Rectal smooth muscle tissue (tissue), 1 donor: ENCODE results near the gene STARD10.

ENCODE experiments used
- H3K27ac ChIP-seq: one replicate; pipeline ENCODE4 v1.7.0; 2013; ENCODE audit warnings: low read depth, low read length, inconsistent platforms
- H3K27me3 ChIP-seq: one replicate; pipeline ENCODE4 v1.7.0; 2013; ENCODE audit warnings: low read length; ENCODE audit not compliant: control insufficient read depth, insufficient read depth
- H3K36me3 ChIP-seq: one replicate; pipeline ENCODE4 v1.7.0; 2013; ENCODE audit warnings: low read length; ENCODE audit not compliant: control insufficient read depth, insufficient read depth
- H3K4me1 ChIP-seq: one replicate; pipeline ENCODE4 v1.7.0; 2013; ENCODE audit warnings: low read length; ENCODE audit not compliant: control insufficient read depth, insufficient read depth
- H3K4me3 ChIP-seq: one replicate; pipeline ENCODE4 v1.7.0; 2013; ENCODE audit warnings: low read length
- H3K9ac ChIP-seq: one replicate; pipeline ENCODE4 v1.7.0; 2013; ENCODE audit warnings: low read length

Gene STARD10

GRCh38 chr11:72725724-72726028 lies 68.2 kb downstream of the STARD10 start:
- Histone ChIP-seq H3K9ac (no peak overlapping the region), H3K4me3 (no peak overlapping the region), H3K27ac (no peak overlapping the region), H3K4me1 (peaks cover 13% of the 10 kb centered on the region), H3K27me3 (no peaks in the 10 kb centered on the region), H3K36me3 (no peaks in the 10 kb centered on the region)

- peaks cover 18% of the 10 kb centered on the region for H3K4me1 ChIP-seq
- no peak overlapping the region for H3K4me3 ChIP-seq
- H3K36me3 ChIP-seq = no peaks in the 10 kb centered on the region
- no peak overlapping the region for H3K9ac ChIP-seq
- no peaks in the 10 kb centered on the region for H3K27me3 ChIP-seq
- H3K27ac ChIP-seq = no peak overlapping the region
Observed at GRCh38 chr11:72724851-72725723, 68.8 kb downstream of the STARD10 start.

GRCh38 chr11:72724021-72724551 lies 69.8 kb downstream of the STARD10 start:
- no peak overlapping the region for H3K4me3 ChIP-seq
- H3K27me3 ChIP-seq = no peaks in the 10 kb centered on the region
- H3K9ac ChIP-seq = no peak overlapping the region
- H3K4me1 ChIP-seq = peaks cover 25% of the 10 kb centered on the region
- no peak overlapping the region for H3K27ac ChIP-seq
- H3K36me3 ChIP-seq = no peaks in the 10 kb centered on the region

GRCh38 chr11:72723508-72723907 lies 70.3 kb downstream of the STARD10 start:
- Histone ChIP-seq H3K27me3 (no peaks in the 10 kb centered on the region), H3K9ac (no peak overlapping the region), H3K4me1 (peaks cover 25% of the 10 kb centered on the region)

GRCh38 chr11:72722050-72722748 lies 71.6 kb downstream of the STARD10 start:
- peak overlapping the region; percentile 92 for H3K4me3 ChIP-seq
- peak overlapping the region; percentile 88 for H3K27ac ChIP-seq
- peaks cover 25% of the 10 kb centered on the region for H3K4me1 ChIP-seq
- H3K36me3 ChIP-seq = peaks cover 2% of the 10 kb centered on the region
- H3K27me3 ChIP-seq = no peaks in the 10 kb centered on the region
- peak overlapping the region; percentile 66 for H3K9ac ChIP-seq

More at GRCh38 chr11:72723508-72723907, 70.3 kb downstream of the STARD10 start:
- H3K4me3 ChIP-seq = no peak overlapping the region
- H3K27ac ChIP-seq = no peak overlapping the region
- no peaks in the 10 kb centered on the region for H3K36me3 ChIP-seq

- Histone ChIP-seq H3K4me1 (peaks cover 27% of the 10 kb centered on the region), H3K27ac (peak overlapping the region; percentile 88), H3K27me3 (no peaks in the 10 kb centered on the region), H3K4me3 (peak overlapping the region; percentile 92), H3K9ac (peak overlapping the region; percentile 66), H3K36me3 (peaks cover 2% of the 10 kb centered on the region)
Observed at GRCh38 chr11:72721689-72722049, 72.2 kb downstream of the STARD10 start.

- Histone ChIP-seq H3K4me3 (peak overlapping the region; percentile 92), H3K9ac (peak overlapping the region; percentile 66), H3K4me1 (peaks cover 29% of the 10 kb centered on the region), H3K27me3 (no peaks in the 10 kb centered on the region), H3K36me3 (peaks cover 2% of the 10 kb centered on the region), H3K27ac (peak overlapping the region; percentile 11)
Observed at GRCh38 chr11:72721276-72721675, 72.6 kb downstream of the STARD10 start.

GRCh38 chr11:72720784-72721183 lies 73.1 kb downstream of the STARD10 start:
- Histone ChIP-seq H3K4me3 (peak overlapping the region; percentile 92), H3K36me3 (peaks cover 2% of the 10 kb centered on the region), H3K4me1 (peaks cover 29% of the 10 kb centered on the region), H3K27ac (no peak overlapping the region), H3K27me3 (no peaks in the 10 kb centered on the region), H3K9ac (peak overlapping the region; percentile 66)

GRCh38 chr11:72720047-72720446 lies 73.8 kb downstream of the STARD10 start:
- H3K4me3 ChIP-seq = peak overlapping the region; percentile 92
- H3K9ac ChIP-seq = no peak overlapping the region
- H3K27ac ChIP-seq = no peak overlapping the region
- H3K36me3 ChIP-seq = peaks cover 2% of the 10 kb centered on the region
- peaks cover 26% of the 10 kb centered on the region for H3K4me1 ChIP-seq
- no peaks in the 10 kb centered on the region for H3K27me3 ChIP-seq

- Histone ChIP-seq H3K27me3 (no peaks in the 10 kb centered on the region), H3K9ac (no peak overlapping the region), H3K4me3 (peak overlapping the region; percentile 92), H3K36me3 (peaks cover 2% of the 10 kb centered on the region), H3K4me1 (peaks cover 26% of the 10 kb centered on the region), H3K27ac (no peak overlapping the region)
Observed at GRCh38 chr11:72719551-72719950, 74.3 kb downstream of the STARD10 start.

- no peak overlapping the region for H3K4me3 ChIP-seq
- peaks cover 26% of the 10 kb centered on the region for H3K4me1 ChIP-seq
- peaks cover 2% of the 10 kb centered on the region for H3K36me3 ChIP-seq
- no peaks in the 10 kb centered on the region for H3K27me3 ChIP-seq
- no peak overlapping the region for H3K9ac ChIP-seq
- H3K27ac ChIP-seq = no peak overlapping the region
Observed at GRCh38 chr11:72719144-72719543, 74.7 kb downstream of the STARD10 start.

GRCh38 chr11:72718101-72718501 lies 75.7 kb downstream of the STARD10 start:
- Histone ChIP-seq H3K4me3 (no peak overlapping the region), H3K4me1 (peaks cover 26% of the 10 kb centered on the region), H3K27ac (no peak overlapping the region), H3K27me3 (no peaks in the 10 kb centered on the region), H3K36me3 (peaks cover 2% of the 10 kb centered on the region), H3K9ac (no peak overlapping the region)
